Fibroblast of villous mesenchyme (primary cell): ENCODE data around the gene PRMT3. TPM values are rescaled to one million over a fixed set of nuclear protein-coding genes. Genes with fewer than 3 reads are reported as not detected.
A peak's percentile ranks its signal among the peaks of the same experiment; 100 is the strongest.

Source experiments
- DNase-seq: peaks from one replicate; pipeline ENCODE4 v3.0.0-alpha.2; 2010; ENCODE audit warnings: low read depth
- H3K4me3 ChIP-seq: 2 replicates; pipeline ENCODE4 v1.5.1; 2011; ENCODE audit warnings: low read depth, mild to moderate bottlenecking, low read length
- CTCF ChIP-seq: IDR thresholded peaks from 2 replicates; pipeline ENCODE4 v1.5.1; 2012; ENCODE audit warnings: low read depth, mild to moderate bottlenecking, low read length; ENCODE audit not compliant: insufficient read depth
- total RNA-seq: library from RNA; depleted of rRNA; stranded (reverse); fragments of >200 nt; gene quantifications from 2 replicates; pipeline ENCODE4 v1.2.3, GENCODE V29; 2012

The PRMT3 gene
- total RNA-seq, 1 donor, result 13.0 TPM

- no peak for TF ChIP-seq CTCF
- no peak overlapping the region for H3K4me3 ChIP-seq
- no peak for DNase-seq
These were observed 15.5 kb downstream of the PRMT3 start for GRCh38 chr11:20403059-20403458.

- no peak for TF ChIP-seq CTCF
- H3K4me3 ChIP-seq, result no peak overlapping the region
- no peak for DNase-seq
These were observed 19.0 kb downstream of the PRMT3 start for GRCh38 chr11:20406484-20406883.

- no peak overlapping the region for H3K4me3 ChIP-seq
- peak; percentile 5 for DNase-seq
- no peak for TF ChIP-seq CTCF
These were observed 19.8 kb downstream of the PRMT3 start for GRCh38 chr11:20407344-20407743.

GRCh38 chr11:20415432-20415831 is 27.9 kb downstream of the PRMT3 start:
- no peak for DNase-seq
- no peak overlapping the region for H3K4me3 ChIP-seq
- TF ChIP-seq CTCF, result no peak

GRCh38 chr11:20417771-20418170 is 30.3 kb downstream of the PRMT3 start:
- no peak for TF ChIP-seq CTCF
- no peak overlapping the region for H3K4me3 ChIP-seq
- no peak for DNase-seq

GRCh38 chr11:20421946-20422345 is 34.4 kb downstream of the PRMT3 start:
- no peak for DNase-seq
- H3K4me3 ChIP-seq, result no peak overlapping the region
- no peak for TF ChIP-seq CTCF

- H3K4me3 ChIP-seq, result no peak overlapping the region
- DNase-seq, result no peak
- TF ChIP-seq CTCF, result no peak
These were observed 41.7 kb downstream of the PRMT3 start for GRCh38 chr11:20429216-20429615.
